Measurements from ENCODE around the gene FRA10AC1. TPM values are rescaled to one million over a fixed set of nuclear protein-coding genes. Genes with fewer than 3 reads are reported as not detected.

FRA10AC1 gene
- total RNA-seq (2014; rRNA removed; shearing (Covaris generic)) = 14.1 and 19.9 TPM in 2 replicates
- polyA plus RNA-seq (2014; cell fraction: nucleus; rRNA removed) = 36.0 and 45.3 TPM in 2 replicates

GRCh38 chr10:93702210-93703001 is at the start of gene FRA10AC1:
TSS of gene FRA10AC1 (minus strand) at chr10:93702592. CDS start at chr10:93700106, 2,486 bp downstream.
- peak; percentile 85 for DNase-seq (ENCODE audit: extremely low read depth, low read depth)

- peak; percentile 22 for DNase-seq (ENCODE audit: extremely low read depth, low read depth)
Measured at GRCh38 chr10:93751832-93752231, 49.4 kb upstream of the FRA10AC1 start.

GRCh38 chr10:93751124-93751523 is 48.7 kb upstream of the FRA10AC1 start:
- DNase-seq (ENCODE audit: extremely low read depth, low read depth) = no peak

GRCh38 chr10:93749218-93749799 is 46.9 kb upstream of the FRA10AC1 start:
- no peak for DNase-seq (ENCODE audit: extremely low read depth, low read depth)

GRCh38 chr10:93746844-93747284 is 44.5 kb upstream of the FRA10AC1 start:
- peak; percentile 48 for DNase-seq (ENCODE audit: extremely low read depth, low read depth)

- DNase-seq (ENCODE audit: extremely low read depth, low read depth) = peak; percentile 36
Measured at GRCh38 chr10:93745408-93746065, 43.1 kb upstream of the FRA10AC1 start.

GRCh38 chr10:93742633-93743349 is 40.4 kb upstream of the FRA10AC1 start:
- no peak for DNase-seq (ENCODE audit: extremely low read depth, low read depth)

GRCh38 chr10:93741367-93741766 is 39.0 kb upstream of the FRA10AC1 start:
- no peak for DNase-seq (ENCODE audit: extremely low read depth, low read depth)

- no peak for DNase-seq (ENCODE audit: extremely low read depth, low read depth)
Measured at GRCh38 chr10:93726024-93726423, 23.6 kb upstream of the FRA10AC1 start.

- no peak for DNase-seq (ENCODE audit: extremely low read depth, low read depth)
Measured at GRCh38 chr10:93723153-93723552, 20.8 kb upstream of the FRA10AC1 start.

- DNase-seq (ENCODE audit: extremely low read depth, low read depth) = no peak
Measured at GRCh38 chr10:93722550-93722949, 20.2 kb upstream of the FRA10AC1 start.

GRCh38 chr10:93719901-93720300 is 17.5 kb upstream of the FRA10AC1 start:
- no peak for DNase-seq (ENCODE audit: extremely low read depth, low read depth)

GRCh38 chr10:93718937-93719725 is 16.7 kb upstream of the FRA10AC1 start:
- no peak for DNase-seq (ENCODE audit: extremely low read depth, low read depth)

GRCh38 chr10:93716766-93717165 is 14.4 kb upstream of the FRA10AC1 start:
- DNase-seq (ENCODE audit: extremely low read depth, low read depth) = no peak

- DNase-seq (ENCODE audit: extremely low read depth, low read depth) = no peak
Measured at GRCh38 chr10:93715345-93715744, 13.0 kb upstream of the FRA10AC1 start.

- DNase-seq (ENCODE audit: extremely low read depth, low read depth) = no peak
Measured at GRCh38 chr10:93712593-93712992, 10.2 kb upstream of the FRA10AC1 start.

- no peak for DNase-seq (ENCODE audit: extremely low read depth, low read depth)
Measured at GRCh38 chr10:93711891-93712290, 9.5 kb upstream of the FRA10AC1 start.

GRCh38 chr10:93710333-93710909 is 8.0 kb upstream of the FRA10AC1 start:
- no peak for DNase-seq (ENCODE audit: extremely low read depth, low read depth)

- no peak for DNase-seq (ENCODE audit: extremely low read depth, low read depth)
Measured at GRCh38 chr10:93707623-93708022, 5.2 kb upstream of the FRA10AC1 start.

- DNase-seq (ENCODE audit: extremely low read depth, low read depth) = no peak
Measured at GRCh38 chr10:93704451-93704850, 2.1 kb upstream of the FRA10AC1 start.
